Measurements from ENCODE around the gene LRRC75A.
"Not testable (repeated sequence)": the region's sequence is repeated elsewhere in the genome, so short reads cannot be mapped to it uniquely, and the experiment has no call there.

LRRC75A gene

GRCh38 chr17:16398270-16399267, 93.4 kb downstream of the LRRC75A start:
- DNase-seq: peak; percentile 74 to 84
- H4K8ac ChIP-seq (ENCODE audit: low read depth, low read length): no peak overlapping the region
- peaks cover 2% of the 10 kb centered on the region for H3K79me1 ChIP-seq (ENCODE audit: low read length)

GRCh38 chr17:16396693-16397092, 95.3 kb downstream of the LRRC75A start:
- not testable (repeated sequence) for H3K79me2 ChIP-seq (ENCODE audit: control insufficient read depth, insufficient read depth, low read length, poor library complexity); H4K8ac ChIP-seq (ENCODE audit: low read depth, low read length); H3K79me1 ChIP-seq (ENCODE audit: low read length); H2AK5ac ChIP-seq (ENCODE audit: low read length); H3K27me3 ChIP-seq (ENCODE audit: insufficient read depth, low read length); H3K9ac ChIP-seq (ENCODE audit: low read length); H2BK12ac ChIP-seq (ENCODE audit: low read length); H2BK120ac ChIP-seq (ENCODE audit: insufficient read depth, low read length, poor library complexity); H3K4me2 ChIP-seq (ENCODE audit: low read length); H3K9me3 ChIP-seq (ENCODE audit: insufficient read depth, low read depth, low read length); H3K23ac ChIP-seq (ENCODE audit: low read length); H3K14ac ChIP-seq (ENCODE audit: low read length); DNase-seq; H3K4me3 ChIP-seq (ENCODE audit: low read depth, low read length); H3K27ac ChIP-seq (ENCODE audit: low read depth, low read length); H2AFZ ChIP-seq (ENCODE audit: insufficient read depth, low read length, poor library complexity); H4K12ac ChIP-seq (ENCODE audit: low read depth, low read length); H3K18ac ChIP-seq (ENCODE audit: low read length); H3K36me3 ChIP-seq (ENCODE audit: control insufficient read depth in 1 of 2, insufficient read depth in 2 of 2, low read length in 2 of 2); H3K4ac ChIP-seq (ENCODE audit: low read depth, low read length)
- WGBS (ENCODE audit: extremely low coverage, insufficient coverage, insufficient read length): no CpG with 5 or more reads among the region's 2 CpGs
- Histone ChIP-seq H2BK5ac (ENCODE audit: low read depth, low read length, poor library complexity) (peak overlapping the region; percentile 59), H3K4me1 (ENCODE audit: control insufficient read depth in 1 of 2, insufficient read depth in 2 of 2, low read length in 2 of 2) (peaks cover 8 to 13% of the 10 kb centered on the region in 2 experiments), H4K91ac (ENCODE audit: low read depth, low read length) (peak overlapping the region; percentile 11)

More at GRCh38 chr17:16398270-16399267, 93.4 kb downstream of the LRRC75A start:
- Histone ChIP-seq H3K4me1 (ENCODE audit: control insufficient read depth in 1 of 2, insufficient read depth in 2 of 2, low read length in 2 of 2) (peaks cover 8 to 13% of the 10 kb centered on the region in 2 experiments), H3K4me3 (ENCODE audit: low read depth, low read length) (no peak overlapping the region), H2BK120ac (ENCODE audit: insufficient read depth, low read length, poor library complexity) (peak overlapping the region; percentile 38), H3K18ac (ENCODE audit: low read length) (no peak overlapping the region), H3K4ac (ENCODE audit: low read depth, low read length) (no peak overlapping the region), H2AK5ac (ENCODE audit: low read length) (no peak overlapping the region), H2BK12ac (ENCODE audit: low read length) (no peak overlapping the region), H4K91ac (ENCODE audit: low read depth, low read length) (no peak overlapping the region), H3K9ac (ENCODE audit: low read length) (no peak overlapping the region), H3K36me3 (ENCODE audit: control insufficient read depth in 1 of 2, insufficient read depth in 2 of 2, low read length in 2 of 2) (no peaks in the 10 kb centered on the region), H3K14ac (ENCODE audit: low read length) (no peak overlapping the region), H2AFZ (ENCODE audit: insufficient read depth, low read length, poor library complexity) (no peak overlapping the region), H3K23ac (ENCODE audit: low read length) (no peak overlapping the region), H2BK5ac (ENCODE audit: low read depth, low read length, poor library complexity) (peak overlapping the region; percentile 60), H3K27ac (ENCODE audit: low read depth, low read length) (peak overlapping the region; percentile 71), H3K9me3 (ENCODE audit: insufficient read depth, low read depth, low read length) (no peaks in the 10 kb centered on the region), H3K27me3 (ENCODE audit: insufficient read depth, low read length) (no peaks in the 10 kb centered on the region), H3K79me2 (ENCODE audit: control insufficient read depth, insufficient read depth, low read length, poor library complexity) (peaks cover 1% of the 10 kb centered on the region), H3K4me2 (ENCODE audit: low read length) (peak overlapping the region; percentile 53), H4K12ac (ENCODE audit: low read depth, low read length) (no peak overlapping the region)
- WGBS (ENCODE audit: extremely low coverage, insufficient coverage, insufficient read length): no CpG with 5 or more reads among the region's 9 CpGs

- H3K18ac ChIP-seq (ENCODE audit: low read length); H2BK5ac ChIP-seq (ENCODE audit: low read depth, low read length, poor library complexity); H3K4me2 ChIP-seq (ENCODE audit: low read length); H3K36me3 ChIP-seq (ENCODE audit: control insufficient read depth in 1 of 2, insufficient read depth in 2 of 2, low read length in 2 of 2); H3K27me3 ChIP-seq (ENCODE audit: insufficient read depth, low read length); H4K8ac ChIP-seq (ENCODE audit: low read depth, low read length); H2BK12ac ChIP-seq (ENCODE audit: low read length); H3K27ac ChIP-seq (ENCODE audit: low read depth, low read length); H3K79me1 ChIP-seq (ENCODE audit: low read length); H3K79me2 ChIP-seq (ENCODE audit: control insufficient read depth, insufficient read depth, low read length, poor library complexity); H3K4ac ChIP-seq (ENCODE audit: low read depth, low read length); H2AFZ ChIP-seq (ENCODE audit: insufficient read depth, low read length, poor library complexity); H3K9me3 ChIP-seq (ENCODE audit: insufficient read depth, low read depth, low read length); H2AK5ac ChIP-seq (ENCODE audit: low read length); H3K23ac ChIP-seq (ENCODE audit: low read length); DNase-seq; H4K91ac ChIP-seq (ENCODE audit: low read depth, low read length); H3K4me3 ChIP-seq (ENCODE audit: low read depth, low read length); H2BK120ac ChIP-seq (ENCODE audit: insufficient read depth, low read length, poor library complexity); H4K12ac ChIP-seq (ENCODE audit: low read depth, low read length); H3K9ac ChIP-seq (ENCODE audit: low read length): not testable (repeated sequence)
- WGBS (ENCODE audit: extremely low coverage, insufficient coverage, insufficient read length): no CpG with 5 or more reads among the region's 4 CpGs
- H3K14ac ChIP-seq (ENCODE audit: low read length): peak overlapping the region; percentile 34
- H3K4me1 ChIP-seq (ENCODE audit: control insufficient read depth in 1 of 2, insufficient read depth in 2 of 2, low read length in 2 of 2): peaks cover 8 to 13% of the 10 kb centered on the region in 2 experiments
Observed at GRCh38 chr17:16395887-16396286, 96.1 kb downstream of the LRRC75A start.

- not testable (repeated sequence) for H3K4me2 ChIP-seq (ENCODE audit: low read length); H3K79me1 ChIP-seq (ENCODE audit: low read length); H3K9me3 ChIP-seq (ENCODE audit: insufficient read depth, low read depth, low read length); H2BK12ac ChIP-seq (ENCODE audit: low read length); H4K91ac ChIP-seq (ENCODE audit: low read depth, low read length); H3K18ac ChIP-seq (ENCODE audit: low read length); H4K12ac ChIP-seq (ENCODE audit: low read depth, low read length); H3K4me1 ChIP-seq (ENCODE audit: control insufficient read depth in 1 of 2, insufficient read depth in 2 of 2, low read length in 2 of 2); H3K4ac ChIP-seq (ENCODE audit: low read depth, low read length); H3K4me3 ChIP-seq (ENCODE audit: low read depth, low read length); H3K27ac ChIP-seq (ENCODE audit: low read depth, low read length); H2AFZ ChIP-seq (ENCODE audit: insufficient read depth, low read length, poor library complexity); H2BK120ac ChIP-seq (ENCODE audit: insufficient read depth, low read length, poor library complexity); H2BK5ac ChIP-seq (ENCODE audit: low read depth, low read length, poor library complexity); H3K27me3 ChIP-seq (ENCODE audit: insufficient read depth, low read length); H2AK5ac ChIP-seq (ENCODE audit: low read length); H3K23ac ChIP-seq (ENCODE audit: low read length); H3K9ac ChIP-seq (ENCODE audit: low read length); H3K14ac ChIP-seq (ENCODE audit: low read length); H4K8ac ChIP-seq (ENCODE audit: low read depth, low read length); H3K79me2 ChIP-seq (ENCODE audit: control insufficient read depth, insufficient read depth, low read length, poor library complexity); H3K36me3 ChIP-seq (ENCODE audit: control insufficient read depth in 1 of 2, insufficient read depth in 2 of 2, low read length in 2 of 2)
- peak; percentile 81 to 89 for DNase-seq
- no CpG with 5 or more reads among the region's 11 CpGs for WGBS (ENCODE audit: extremely low coverage, insufficient coverage, insufficient read length)
Observed at GRCh38 chr17:16392491-16392890, 99.5 kb downstream of the LRRC75A start.

All from trophoblast cell (in vitro differentiated cells and primary cell).